RPMI7951 (cell line): ENCODE measurements around the gene EGFL8. TPM values are rescaled to one million over a fixed set of nuclear protein-coding genes. Genes with fewer than 3 reads are reported as not detected.

Experiments
- DNase-seq: peaks from one replicate; pipeline ENCODE4 v3.0.0-alpha.2; 2012; ENCODE audit warnings: low read depth
- total RNA-seq: library from RNA; depleted of rRNA; stranded (reverse); fragments of >200 nt; shearing (Covaris generic); gene quantifications from 2 replicates; pipeline ENCODE4 v1.2.3, GENCODE V29; 2014

Gene EGFL8
- total RNA-seq, 1 experiment from 2014 or later = 2.8 TPM

DNA sequence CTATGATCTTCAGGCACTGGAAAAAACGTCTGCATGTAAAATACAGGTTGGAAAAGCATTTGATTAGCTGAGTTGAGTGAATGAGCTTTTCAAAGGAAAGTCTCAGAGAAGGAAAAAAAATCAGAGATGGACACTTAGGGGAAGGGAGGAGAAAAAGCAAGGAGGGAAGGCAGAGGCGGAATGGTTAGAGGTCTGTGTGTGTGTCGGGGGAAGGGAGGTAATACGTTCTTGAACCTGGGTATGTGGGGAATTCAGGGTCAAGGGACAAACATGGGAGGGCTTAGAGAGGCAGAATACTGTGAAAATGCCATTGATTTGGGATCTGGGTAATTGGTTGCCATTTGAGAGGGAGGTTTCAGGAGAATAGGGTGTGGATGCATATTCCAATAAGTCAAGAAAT is 17.7 kb upstream of the EGFL8 start:
- no peak for DNase-seq

DNA sequence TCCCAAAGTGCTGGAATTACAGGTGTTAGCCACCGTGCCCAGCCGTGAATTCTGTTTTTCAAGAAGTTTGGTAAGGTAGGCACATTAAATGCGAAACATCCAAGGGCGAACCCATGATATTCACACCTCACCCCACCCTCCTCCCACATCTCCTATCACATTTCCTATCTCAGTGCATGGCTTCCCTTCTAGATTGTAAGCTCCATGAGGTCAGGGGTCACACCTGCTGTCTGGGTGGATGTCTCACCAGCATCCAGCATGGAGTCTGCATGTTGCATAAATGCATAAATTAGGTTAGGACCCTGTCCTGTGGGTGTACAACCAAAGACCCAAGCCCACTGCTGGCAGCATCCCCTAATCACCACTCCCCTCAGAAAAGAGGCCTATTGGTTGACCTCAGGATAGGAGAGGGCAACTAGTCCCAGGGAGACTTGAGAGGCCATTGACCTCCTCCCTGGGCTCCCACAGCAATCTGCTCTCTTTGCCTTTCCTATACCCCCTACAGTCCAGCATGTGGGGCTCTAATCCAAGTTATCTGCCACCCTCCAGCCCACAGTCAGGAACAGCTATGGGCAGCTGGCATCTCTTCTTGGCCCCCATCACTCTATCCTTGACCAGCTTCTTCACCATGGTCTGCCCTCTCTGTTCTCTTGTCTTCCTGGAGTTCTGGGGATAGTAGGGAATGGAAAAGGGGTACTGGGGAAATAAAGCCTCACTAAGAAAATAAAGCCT is 16.8 kb upstream of the EGFL8 start:
- no peak for DNase-seq

DNA sequence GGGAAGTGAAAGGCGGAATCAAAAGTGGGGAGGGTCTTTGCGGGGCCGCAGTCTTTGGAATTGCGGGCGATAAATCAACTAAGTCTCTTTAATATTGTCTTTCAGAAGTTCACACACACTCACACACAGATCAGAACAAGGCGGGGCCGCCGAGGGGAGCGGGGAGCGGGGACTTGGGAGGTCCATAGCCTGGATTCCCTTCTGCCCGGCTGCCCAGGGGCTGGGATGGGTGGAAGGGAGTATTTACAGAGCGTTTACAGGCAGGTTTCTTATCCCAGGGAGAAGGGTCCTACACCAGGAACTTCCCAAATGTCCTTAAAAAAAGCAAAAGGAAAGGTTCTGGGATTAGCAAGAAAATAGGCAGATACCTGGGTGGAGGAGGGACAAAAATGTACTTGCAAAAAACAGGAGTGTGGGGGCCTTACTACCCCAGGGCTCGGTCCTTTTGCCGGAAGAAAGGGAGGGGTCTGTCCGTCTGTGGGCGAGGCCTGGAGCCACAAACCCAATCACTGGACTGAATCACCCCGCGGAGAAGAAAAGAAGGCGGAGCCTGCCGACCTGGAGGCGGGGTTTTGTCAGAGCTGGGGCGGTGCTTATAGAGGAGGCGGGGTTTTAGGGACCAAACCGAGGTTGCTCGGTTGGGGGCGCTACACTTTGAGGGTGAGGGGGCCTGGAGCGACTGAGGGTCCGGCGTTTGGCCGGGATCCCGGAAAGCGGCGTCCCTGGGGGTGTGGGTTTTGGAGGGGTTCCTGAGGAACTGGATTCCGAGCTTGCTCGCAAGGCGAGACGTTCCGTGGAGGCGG is 15.9 kb upstream of the EGFL8 start:
- DNase-seq = peak; percentile 79

- DNase-seq = no peak
Measured at GRCh38 chr6:32149092-32149755, 15.2 kb upstream of the EGFL8 start.

GRCh38 chr6:32149932-32150870 is 14.2 kb upstream of the EGFL8 start:
- DNase-seq = no peak

DNA sequence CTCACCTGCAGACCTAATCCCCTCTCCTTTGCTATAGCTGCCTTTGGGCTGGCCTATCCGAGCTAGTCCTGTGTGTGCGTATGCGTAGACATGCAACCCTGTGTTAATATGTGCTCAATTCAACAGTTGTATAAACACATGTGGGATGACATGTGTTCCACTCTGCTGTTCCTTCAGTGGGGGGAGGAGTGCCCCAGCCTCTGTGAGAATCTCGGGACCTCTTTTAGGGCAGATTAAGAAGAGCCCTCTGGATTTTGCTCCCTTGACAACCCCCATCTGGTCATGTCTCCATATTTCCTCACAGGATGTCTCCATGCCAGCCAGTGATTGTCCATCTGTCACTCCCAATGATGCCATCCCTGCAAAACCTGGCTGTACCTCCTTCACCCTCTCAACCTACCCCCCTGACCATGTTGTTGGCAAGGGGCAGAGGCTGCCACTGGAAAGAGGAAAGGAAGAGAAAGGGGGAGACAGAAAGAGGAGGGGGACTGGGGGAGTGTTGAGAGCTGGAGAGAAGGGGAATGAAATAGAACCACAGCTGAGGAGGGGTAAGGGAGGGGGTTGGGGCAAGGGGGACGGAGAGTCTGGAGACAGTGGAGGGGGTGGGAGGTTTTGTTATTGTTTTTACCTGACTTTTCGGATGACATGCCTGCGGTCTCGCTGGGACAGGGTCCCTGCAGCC is 13.1 kb upstream of the EGFL8 start:
- no peak for DNase-seq

GRCh38 chr6:32151863-32152768 is 12.3 kb upstream of the EGFL8 start, which contains the start of gene PRRT1:
TSS of gene PRRT1 (minus strand) at chr6:32151939. CDS start at chr6:32151827, 112 bp downstream.
- DNase-seq = no peak

- peak; percentile 57 for DNase-seq
Measured at GRCh38 chr6:32152769-32153563, 11.4 kb upstream of the EGFL8 start.

DNA sequence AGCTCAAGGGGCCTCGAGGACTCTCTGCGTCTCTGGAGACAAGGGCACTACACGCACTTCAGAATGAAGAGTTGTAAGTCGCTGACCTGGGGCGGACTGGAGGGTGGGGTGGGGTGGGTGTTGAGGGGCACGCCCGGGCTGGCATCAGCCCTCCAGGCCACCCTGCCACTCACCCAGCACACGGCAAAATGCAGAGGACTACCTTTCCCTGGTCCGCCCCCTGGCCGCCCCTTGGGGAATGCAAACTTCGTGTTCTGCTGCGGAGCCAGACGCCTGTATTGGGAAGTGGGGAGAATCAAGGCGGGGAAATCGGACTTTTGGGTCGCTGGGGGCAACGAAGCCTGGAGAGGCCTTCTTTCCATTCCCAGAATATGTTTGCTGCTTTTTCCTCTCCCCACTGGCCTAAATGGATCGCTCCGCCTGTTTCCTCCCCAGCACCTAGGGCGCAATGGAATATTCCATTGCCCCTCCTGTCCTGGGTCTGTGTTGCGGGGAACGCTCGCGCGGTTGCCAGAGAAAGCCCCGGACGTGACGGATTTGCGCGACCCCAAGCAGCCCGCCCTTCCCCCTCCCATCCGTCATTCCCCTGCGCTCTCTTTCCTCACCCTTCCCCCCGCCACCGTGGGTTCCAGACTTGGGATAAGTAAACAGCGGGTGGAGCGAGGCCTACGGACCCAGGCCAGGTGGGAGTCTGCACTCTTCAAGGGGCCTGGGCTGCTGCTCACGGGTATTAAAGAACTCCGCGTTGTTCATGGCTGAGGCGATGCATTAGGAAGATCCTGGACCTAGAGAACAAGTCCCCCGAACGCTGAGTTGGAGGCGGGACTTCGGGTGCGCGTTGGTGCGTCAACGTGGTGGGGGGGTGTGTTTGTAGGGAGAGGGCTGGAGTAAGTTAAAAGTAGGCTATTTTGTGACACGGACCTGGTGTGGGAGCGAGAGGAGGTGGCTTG is 10.6 kb upstream of the EGFL8 start, which contains the start of gene PPT2:
PPT2 (plus strand) TSS at position 578 of the 950 bp plus-strand sequence. CDS start 454 bp downstream, outside the sequence.
- DNase-seq = peak; percentile 93

- peak; percentile 58 for DNase-seq
Measured at GRCh38 chr6:32154514-32155161, 9.8 kb upstream of the EGFL8 start.

DNA sequence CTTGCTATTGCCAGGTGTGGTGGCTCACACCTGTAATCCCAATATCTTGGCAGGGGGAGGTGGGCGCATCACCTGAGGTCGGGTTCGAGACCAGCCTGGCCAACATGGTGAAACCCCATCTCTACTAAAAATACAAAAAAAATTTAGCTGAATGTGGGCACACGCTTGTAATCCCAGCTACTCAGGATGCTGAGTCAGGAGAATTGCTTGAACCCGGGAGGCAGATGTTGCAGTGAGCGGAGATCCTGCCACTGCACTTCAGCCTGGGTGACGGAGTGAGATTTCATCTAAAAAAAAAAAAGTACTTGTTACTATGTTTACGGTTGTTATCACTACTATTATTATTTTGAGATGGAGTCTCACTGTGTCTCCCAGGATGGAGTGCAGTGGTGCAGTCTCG is 7.5 kb upstream of the EGFL8 start:
- no peak for DNase-seq

- no peak for DNase-seq
Measured at GRCh38 chr6:32158052-32158451, 6.3 kb upstream of the EGFL8 start.

DNA sequence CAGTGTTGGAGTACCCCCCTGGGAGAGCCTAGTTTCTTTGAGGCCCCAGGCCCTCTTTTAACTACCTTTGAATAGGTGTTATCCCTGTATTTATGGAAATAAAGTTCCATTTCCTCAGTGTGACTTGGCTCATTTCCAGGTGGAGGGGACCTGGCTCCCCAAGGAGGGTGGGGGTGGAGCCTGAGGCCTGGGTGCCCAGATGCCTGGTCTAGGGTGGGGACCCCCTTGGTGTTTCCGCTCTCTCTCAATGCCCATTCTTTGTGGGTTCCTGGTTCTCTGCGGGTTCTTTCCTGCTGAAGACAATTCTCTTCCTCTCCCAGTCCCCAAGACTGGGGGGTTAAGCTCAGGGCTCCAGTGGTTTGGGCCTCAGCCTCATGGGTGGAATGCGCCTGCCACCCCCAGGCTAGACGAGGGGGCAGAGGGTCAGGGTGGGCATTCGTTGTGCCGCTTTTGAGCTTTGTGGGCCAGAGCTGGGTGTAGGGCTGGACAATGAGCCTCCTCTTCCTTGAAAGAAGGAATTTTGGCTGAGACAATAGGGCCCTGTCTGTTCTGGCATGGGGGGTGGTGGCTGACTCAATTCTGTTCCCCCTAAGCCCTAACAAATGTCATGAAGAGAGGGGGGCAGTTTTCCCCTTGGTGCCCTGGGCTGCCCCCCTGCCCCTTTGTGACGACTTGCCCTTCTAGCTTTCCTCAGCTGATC is 686 bp upstream of the EGFL8 start:
- DNase-seq = peak; percentile 53

- DNase-seq = no peak
Measured at GRCh38 chr6:32166411-32167061, 2.1 kb downstream of the EGFL8 start.

DNA sequence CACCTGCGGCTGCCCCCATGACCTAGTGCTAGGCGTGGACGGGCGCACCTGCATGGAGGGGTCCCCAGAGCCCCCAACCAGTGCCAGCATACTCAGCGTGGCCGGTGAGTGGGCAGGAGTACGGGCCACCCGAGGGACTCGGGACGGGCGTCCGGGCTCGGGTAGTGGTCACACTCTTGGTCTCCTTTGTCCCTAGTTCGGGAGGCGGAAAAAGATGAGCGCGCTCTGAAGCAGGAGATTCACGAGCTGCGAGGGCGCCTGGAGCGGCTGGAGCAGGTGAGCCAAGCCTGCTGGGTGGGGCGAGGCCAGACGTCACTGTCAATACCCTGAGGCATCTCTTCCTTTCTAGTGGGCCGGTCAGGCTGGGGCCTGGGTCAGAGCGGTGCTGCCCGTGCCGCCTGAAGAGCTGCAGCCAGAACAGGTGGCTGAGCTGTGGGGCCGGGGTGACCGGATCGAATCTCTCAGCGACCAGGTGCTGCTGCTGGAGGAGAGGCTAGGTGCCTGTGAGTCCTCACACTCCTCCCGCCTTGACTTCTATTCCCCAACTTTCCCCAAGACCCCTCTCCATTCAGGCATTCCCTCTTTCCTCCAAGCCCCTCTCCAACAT is 2.9 kb downstream of the EGFL8 start:
- DNase-seq = no peak
